Nephron (organoid): ENCODE data around the gene FHOD3.

Source experiments
- H3K27ac Mint-ChIP-seq, 3 experiments: 2 replicates each; pipeline ENCODE4 v1.8.0; 2020; ENCODE audit warnings: mixed read lengths in 3 of 3, mild to moderate bottlenecking in 2 of 3, moderate library complexity in 1 of 3
- H3K27me3 Mint-ChIP-seq: 2 replicates; pipeline ENCODE4 v1.8.0; 2021; ENCODE audit warnings: low read depth, mild to moderate bottlenecking, moderate library complexity, mixed read lengths
- H3K36me3 Mint-ChIP-seq: 2 replicates; pipeline ENCODE4 v1.8.0; 2020; ENCODE audit warnings: low read depth, mixed read lengths
- H3K4me1 Mint-ChIP-seq: 2 replicates; pipeline ENCODE4 v1.8.0; 2020; ENCODE audit warnings: mixed read lengths
- H3K4me3 Mint-ChIP-seq, 3 experiments: 2 replicates each; pipeline ENCODE4 v1.8.0; 2020; ENCODE audit warnings: mild to moderate bottlenecking in 3 of 3, mixed read lengths in 3 of 3, moderate library complexity in 2 of 3
- H3K9me3 Mint-ChIP-seq: 2 replicates; pipeline ENCODE4 v1.8.0; 2020; ENCODE audit warnings: mixed read lengths
- CTCF ChIP-seq, 3 experiments: fragments of 200-600 bp; sonication (generic); IDR thresholded peaks; one replicate each; pipeline ENCODE4 v1.5.0; 2021; ENCODE audit warnings: antibody characterized with exemption in 3 of 3; ENCODE audit not compliant: unreplicated experiment in 3 of 3

The FHOD3 gene

GRCh38 chr18:36314754-36315153 lies 17.2 kb downstream of the FHOD3 start:
- peaks cover 10% of the 10 kb centered on the region for H3K4me1 Mint-ChIP-seq
- H3K27ac Mint-ChIP-seq: peak overlapping the region; percentile 46 to 65 (median 54)
- H3K9me3 Mint-ChIP-seq: peaks cover 22% of the 10 kb centered on the region
- H3K4me3 Mint-ChIP-seq: no peak overlapping the region
- H3K36me3 Mint-ChIP-seq: peaks cover 20% of the 10 kb centered on the region
- no peak for TF ChIP-seq CTCF (IDR thresholded peaks at IDR 0.05; ENCODE audit: unreplicated experiment in 3 of 3)
- peaks cover 7% of the 10 kb centered on the region for H3K27me3 Mint-ChIP-seq

GRCh38 chr18:36315736-36316135 lies 18.2 kb downstream of the FHOD3 start:
- Mint-ChIP-seq H3K9me3 (peaks cover 22% of the 10 kb centered on the region), H3K27ac (peak overlapping the region; percentile 30 to 65 (median 54)), H3K36me3 (peaks cover 20% of the 10 kb centered on the region)

GRCh38 chr18:36316246-36316645 lies 18.7 kb downstream of the FHOD3 start:
- Mint-ChIP-seq H3K9me3 (peaks cover 22% of the 10 kb centered on the region), H3K27ac (peak overlapping the region; percentile 30 to 65 (median 54)), H3K36me3 (peaks cover 20% of the 10 kb centered on the region), H3K27me3 (peaks cover 7% of the 10 kb centered on the region), H3K4me3 (no peak overlapping the region), H3K4me1 (peaks cover 9% of the 10 kb centered on the region)
- no peak for TF ChIP-seq CTCF (IDR thresholded peaks at IDR 0.05; ENCODE audit: unreplicated experiment in 3 of 3)

More at GRCh38 chr18:36315736-36316135, 18.2 kb downstream of the FHOD3 start:
- TF ChIP-seq CTCF (IDR thresholded peaks at IDR 0.05; ENCODE audit: unreplicated experiment in 3 of 3): no peak
- Mint-ChIP-seq H3K27me3 (peaks cover 7% of the 10 kb centered on the region), H3K4me1 (peaks cover 5% of the 10 kb centered on the region), H3K4me3 (no peak overlapping the region)

- peaks cover 22% of the 10 kb centered on the region for H3K9me3 Mint-ChIP-seq
- no peak for TF ChIP-seq CTCF (IDR thresholded peaks at IDR 0.05; ENCODE audit: unreplicated experiment in 3 of 3)
- peaks cover 20% of the 10 kb centered on the region for H3K36me3 Mint-ChIP-seq
- no peaks in the 10 kb centered on the region for H3K27me3 Mint-ChIP-seq
- no peak overlapping the region for H3K4me3 Mint-ChIP-seq
- peaks cover 12% of the 10 kb centered on the region for H3K4me1 Mint-ChIP-seq
- peak overlapping the region in 1 of 3 experiments; percentile 17 for H3K27ac Mint-ChIP-seq
Observed at GRCh38 chr18:36321658-36322407, 24.3 kb downstream of the FHOD3 start.

GRCh38 chr18:36322408-36322728 lies 24.9 kb downstream of the FHOD3 start:
- H3K4me3 Mint-ChIP-seq: no peak overlapping the region
- peaks cover 16% of the 10 kb centered on the region for H3K36me3 Mint-ChIP-seq
- no peak overlapping the region for H3K27ac Mint-ChIP-seq

More at GRCh38 chr18:36322408-36322728, 24.9 kb downstream of the FHOD3 start:
- peaks cover 19% of the 10 kb centered on the region for H3K9me3 Mint-ChIP-seq
- no peak for TF ChIP-seq CTCF (IDR thresholded peaks at IDR 0.05; ENCODE audit: unreplicated experiment in 3 of 3)
- H3K4me1 Mint-ChIP-seq: peaks cover 12% of the 10 kb centered on the region
- no peaks in the 10 kb centered on the region for H3K27me3 Mint-ChIP-seq
